ENCODE measurements around the gene IL1R2.
"Not testable (repeated sequence)": the region's sequence is repeated elsewhere in the genome, so short reads cannot be mapped to it uniquely, and the experiment has no call there.

Gene IL1R2

DNA sequence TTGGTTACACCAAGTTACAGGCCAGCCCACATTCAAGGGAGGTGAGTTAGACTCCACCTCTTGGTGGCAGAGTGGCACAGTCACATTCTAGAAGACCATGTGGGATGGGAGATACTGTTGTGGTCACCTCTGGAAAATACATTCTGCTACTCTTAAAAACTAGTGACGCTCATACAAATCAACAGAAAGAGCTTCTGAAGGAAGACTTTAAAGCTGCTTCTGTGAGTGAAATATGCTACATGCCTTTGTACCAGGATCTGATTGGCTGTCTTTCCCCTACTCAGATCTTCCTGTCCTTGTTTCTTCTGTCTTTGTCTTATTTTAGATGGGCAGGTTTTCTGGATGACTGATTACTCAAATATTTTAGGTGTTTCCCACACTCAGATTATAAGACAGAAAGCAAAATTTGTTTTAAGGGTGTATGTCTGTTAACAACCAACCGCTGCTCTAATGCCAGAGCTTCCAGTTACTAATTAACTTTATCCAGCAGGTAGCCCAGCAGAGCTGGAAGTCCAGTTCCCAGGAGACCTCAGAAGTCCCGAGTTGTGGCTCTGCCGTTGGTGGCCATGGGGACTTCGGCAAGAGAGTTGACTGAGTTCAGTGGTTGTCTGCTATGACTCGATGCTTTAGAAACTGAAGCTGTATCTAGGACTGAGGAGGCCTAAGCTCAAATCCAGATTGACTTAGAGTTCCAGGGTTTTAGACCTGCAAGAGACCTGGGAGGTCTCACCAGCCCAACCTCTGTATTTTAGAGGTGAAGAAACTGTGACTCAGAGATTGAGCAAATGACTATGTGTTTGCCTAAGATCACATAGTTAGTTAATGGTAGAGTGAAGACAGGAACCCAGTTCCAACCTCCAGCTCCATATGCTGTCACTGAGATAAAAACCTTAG is 7.4 kb downstream of the IL1R2 start:
- Mint-ChIP-seq H3K36me3 (no peaks in the 10 kb centered on the region), H3K27ac (no peak overlapping the region), H3K27me3 (peaks cover 1% of the 10 kb centered on the region), H3K9me3 (no peaks in the 10 kb centered on the region), H3K4me1 (no peaks in the 10 kb centered on the region), H3K4me3 (no peak overlapping the region)
- DNase-seq (ENCODE audit: low spot score in 2 of 2) (no peak), ATAC-seq (ENCODE audit: low read depth) (peak; percentile 31)

GRCh38 chr2:102000012-102000411 is 8.3 kb downstream of the IL1R2 start:
- DNase-seq (ENCODE audit: low spot score in 2 of 2) (no peak), ATAC-seq (ENCODE audit: low read depth) (no peak)
- H3K27ac Mint-ChIP-seq, result no peak overlapping the region
- no peaks in the 10 kb centered on the region for H3K36me3 Mint-ChIP-seq
- no peaks in the 10 kb centered on the region for H3K9me3 Mint-ChIP-seq
- no peaks in the 10 kb centered on the region for H3K4me1 Mint-ChIP-seq
- H3K27me3 Mint-ChIP-seq, result peaks cover 1% of the 10 kb centered on the region
- no peak overlapping the region for H3K4me3 Mint-ChIP-seq

DNA sequence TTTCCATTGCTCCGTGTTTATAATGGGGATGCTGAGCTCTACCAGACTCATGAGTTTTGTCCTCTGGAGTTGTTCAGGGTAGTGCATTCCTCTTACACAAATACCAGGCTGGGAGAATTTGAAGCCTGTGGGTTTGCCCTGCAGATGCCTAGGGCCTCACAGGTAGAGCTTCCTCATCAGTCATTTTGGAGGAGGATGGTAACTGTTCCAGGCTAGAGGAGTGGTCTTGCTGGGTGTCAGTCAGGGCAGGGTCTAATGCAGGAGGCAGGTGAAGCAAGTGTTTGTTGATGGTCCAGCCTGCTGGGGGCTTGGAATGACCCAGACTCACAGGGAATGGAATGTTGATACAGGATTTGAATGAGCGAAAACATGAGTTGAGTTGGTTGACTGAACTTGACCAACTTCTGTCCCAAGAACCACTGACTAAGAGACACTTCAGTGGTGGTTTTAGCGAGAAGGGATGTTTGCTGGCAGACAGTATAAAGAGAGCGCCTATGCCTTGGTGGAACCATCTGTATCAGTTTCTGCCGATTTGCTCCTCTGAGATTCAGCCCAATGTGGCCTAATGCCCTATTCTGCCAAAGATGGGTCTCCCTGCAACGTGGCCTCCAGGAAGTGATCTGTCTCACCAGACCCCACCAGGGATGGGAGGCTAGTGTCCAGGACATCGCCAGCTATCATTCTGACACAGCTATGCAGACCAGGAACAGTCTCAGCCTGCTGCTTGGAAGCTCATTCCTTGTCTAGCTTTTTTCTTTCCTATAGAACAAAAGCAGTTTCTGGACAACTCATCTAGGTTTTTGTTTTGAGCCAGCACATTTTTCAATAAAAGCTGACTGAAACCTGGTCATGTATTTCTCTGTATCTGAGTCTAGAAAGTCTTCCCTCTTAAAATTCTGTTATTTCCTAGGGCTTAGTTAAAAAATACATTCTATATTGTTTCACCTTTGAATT is 9.3 kb downstream of the IL1R2 start:
- ATAC-seq (ENCODE audit: low read depth) (no peak), DNase-seq (ENCODE audit: low spot score in 2 of 2) (no peak)
- Mint-ChIP-seq H3K9me3 (no peaks in the 10 kb centered on the region), H3K4me1 (peaks cover under 1% of the 10 kb centered on the region), H3K4me3 (no peak overlapping the region), H3K36me3 (no peaks in the 10 kb centered on the region), H3K27me3 (peaks cover 1% of the 10 kb centered on the region), H3K27ac (no peak overlapping the region)

DNA sequence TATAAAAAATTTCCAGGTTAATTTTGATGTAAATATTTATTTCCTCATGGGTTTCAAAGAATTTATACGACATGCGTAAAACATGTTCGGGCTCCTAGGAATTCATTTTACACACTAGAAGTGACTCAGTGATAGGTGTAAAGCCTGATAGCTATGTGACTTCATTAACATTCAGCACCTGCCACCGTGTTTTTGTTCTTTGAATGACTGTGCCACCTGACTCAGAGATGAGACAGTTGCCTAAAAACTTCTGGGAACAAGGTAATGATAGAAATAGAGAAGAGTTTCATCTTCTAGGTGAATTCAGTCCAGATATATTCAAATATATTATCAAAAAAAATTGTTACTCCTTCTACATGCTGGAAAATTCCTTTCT is 10.0 kb downstream of the IL1R2 start:
- ATAC-seq (ENCODE audit: low read depth) (no peak), DNase-seq (ENCODE audit: low spot score in 2 of 2) (no peak)
- peaks cover 1% of the 10 kb centered on the region for H3K27me3 Mint-ChIP-seq
- H3K9me3 Mint-ChIP-seq, result no peaks in the 10 kb centered on the region
- H3K4me1 Mint-ChIP-seq, result peaks cover 3% of the 10 kb centered on the region
- H3K27ac Mint-ChIP-seq, result no peak overlapping the region
- no peak overlapping the region for H3K4me3 Mint-ChIP-seq
- no peaks in the 10 kb centered on the region for H3K36me3 Mint-ChIP-seq

DNA sequence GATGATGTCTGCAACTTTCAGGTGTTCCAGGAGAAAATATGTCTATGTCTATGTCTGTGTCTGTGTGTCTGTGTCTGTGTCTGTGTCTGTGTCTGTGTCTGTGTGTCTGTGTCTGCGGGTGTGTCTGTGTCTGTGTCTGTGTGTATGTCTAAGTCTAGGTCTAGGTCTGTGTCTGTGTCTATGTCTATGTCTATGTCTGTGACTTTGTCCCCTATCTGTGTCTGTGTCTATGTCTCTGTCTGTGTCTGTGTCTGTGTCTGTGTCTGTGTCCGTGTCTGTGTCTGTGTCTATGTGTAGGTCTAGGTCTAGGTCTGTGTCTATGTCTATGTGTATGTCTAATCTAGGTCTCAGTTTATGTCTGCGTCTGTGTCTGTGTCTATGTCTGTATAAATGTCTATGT is 10.5 kb downstream of the IL1R2 start:
- Mint-ChIP-seq H3K27me3 (no peaks in the 10 kb centered on the region), H3K36me3 (no peaks in the 10 kb centered on the region), H3K9me3 (no peaks in the 10 kb centered on the region), H3K4me3 (no peak overlapping the region), H3K27ac (no peak overlapping the region), H3K4me1 (peaks cover 3% of the 10 kb centered on the region)
- no peak for ATAC-seq (ENCODE audit: low read depth)
- no peak for DNase-seq (ENCODE audit: low spot score in 2 of 2)

- not testable (repeated sequence) for H3K4me3 Mint-ChIP-seq; H3K27me3 Mint-ChIP-seq; H3K4me1 Mint-ChIP-seq; H3K36me3 Mint-ChIP-seq; H3K9me3 Mint-ChIP-seq; DNase-seq (ENCODE audit: low spot score in 2 of 2); ATAC-seq (ENCODE audit: low read depth); H3K27ac Mint-ChIP-seq
These were observed 11.1 kb downstream of the IL1R2 start for GRCh38 chr2:102002909-102003308.

GRCh38 chr2:102003696-102004095 is 11.9 kb downstream of the IL1R2 start:
- DNase-seq (ENCODE audit: low spot score in 2 of 2) (no peak), ATAC-seq (ENCODE audit: low read depth) (no peak)
- Mint-ChIP-seq H3K4me1 (peaks cover 3% of the 10 kb centered on the region), H3K27ac (no peak overlapping the region), H3K27me3 (no peaks in the 10 kb centered on the region), H3K36me3 (no peaks in the 10 kb centered on the region), H3K9me3 (no peaks in the 10 kb centered on the region), H3K4me3 (no peak overlapping the region)

- Mint-ChIP-seq H3K4me1 (peaks cover 3% of the 10 kb centered on the region), H3K36me3 (no peaks in the 10 kb centered on the region), H3K27me3 (no peaks in the 10 kb centered on the region), H3K9me3 (no peaks in the 10 kb centered on the region), H3K27ac (no peak overlapping the region), H3K4me3 (no peak overlapping the region)
- ATAC-seq (ENCODE audit: low read depth) (no peak), DNase-seq (ENCODE audit: low spot score in 2 of 2) (no peak)
These were observed 12.8 kb downstream of the IL1R2 start for GRCh38 chr2:102004581-102004980.

DNA sequence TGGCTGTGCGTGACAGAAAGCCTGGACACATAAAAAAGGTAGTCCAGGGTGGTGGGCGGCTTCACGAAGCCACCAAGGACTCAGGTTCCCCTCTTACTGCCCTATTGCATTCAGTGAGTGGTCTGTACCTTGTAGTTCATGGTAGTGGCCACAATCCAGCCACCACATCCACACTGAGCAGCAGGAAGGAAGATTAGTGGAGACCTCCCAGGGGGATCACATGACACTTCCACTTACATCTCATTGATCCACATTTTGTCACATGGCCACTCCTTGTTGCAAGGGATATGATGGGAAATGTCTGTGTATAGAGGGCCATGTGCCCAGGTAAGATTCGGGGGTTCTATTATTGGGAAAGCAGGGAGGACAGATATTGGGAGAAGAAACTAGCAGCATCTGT is 13.7 kb downstream of the IL1R2 start:
- no peak overlapping the region for H3K4me3 Mint-ChIP-seq
- peaks cover 3% of the 10 kb centered on the region for H3K27me3 Mint-ChIP-seq
- H3K4me1 Mint-ChIP-seq, result peaks cover 6% of the 10 kb centered on the region
- no peaks in the 10 kb centered on the region for H3K9me3 Mint-ChIP-seq
- H3K36me3 Mint-ChIP-seq, result no peaks in the 10 kb centered on the region
- no peak for DNase-seq (ENCODE audit: low spot score in 2 of 2)
- H3K27ac Mint-ChIP-seq, result no peak overlapping the region
- no peak for ATAC-seq (ENCODE audit: low read depth)

DNA sequence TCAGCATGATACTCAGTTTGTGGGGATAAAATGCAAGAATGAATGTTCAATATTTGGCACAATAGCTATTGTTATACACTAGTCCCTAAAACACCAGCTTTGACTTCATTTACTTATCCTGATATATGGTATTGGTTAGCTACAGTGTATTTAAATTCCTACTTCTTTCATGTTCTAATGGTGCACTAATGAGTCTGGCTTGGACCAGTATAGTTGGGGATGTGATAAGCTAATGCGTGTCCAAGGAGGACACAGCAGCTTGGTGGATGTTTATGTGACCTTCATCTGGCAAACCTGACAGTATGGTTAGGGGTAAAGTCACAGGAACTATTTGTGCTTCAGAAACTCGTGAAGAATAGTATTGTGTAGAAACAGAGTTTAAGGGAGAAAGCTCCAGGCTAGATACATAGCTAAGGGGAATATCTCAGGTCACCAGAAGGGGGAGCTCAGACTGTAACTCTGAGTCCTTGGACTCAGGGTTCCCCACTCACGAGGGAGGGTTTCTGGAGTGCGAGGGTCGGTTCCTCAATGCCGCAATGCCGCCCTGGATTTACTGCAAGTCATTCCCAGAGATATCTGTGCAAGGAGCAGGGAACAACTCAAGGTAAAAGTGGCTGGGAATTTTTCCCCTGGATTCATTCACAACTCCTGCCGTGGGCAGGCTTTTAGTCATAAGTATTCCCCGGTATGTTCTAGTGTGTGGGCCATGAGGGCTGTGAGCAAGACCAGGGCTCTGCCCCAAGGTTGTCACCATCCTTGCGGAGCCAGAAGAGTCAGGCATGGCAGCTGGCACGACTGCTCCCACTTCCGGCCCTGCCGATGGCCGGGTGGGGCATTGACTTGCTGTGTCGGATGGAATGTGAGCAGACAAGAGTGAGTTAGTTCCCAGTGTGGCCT is 14.5 kb downstream of the IL1R2 start:
- H3K36me3 Mint-ChIP-seq, result no peaks in the 10 kb centered on the region
- no peak for DNase-seq (ENCODE audit: low spot score in 2 of 2)
- peaks cover 11% of the 10 kb centered on the region for H3K4me1 Mint-ChIP-seq
- no peaks in the 10 kb centered on the region for H3K9me3 Mint-ChIP-seq
- H3K27ac Mint-ChIP-seq, result no peak overlapping the region
- ATAC-seq (ENCODE audit: low read depth), result peak; percentile 47
- peaks cover 3% of the 10 kb centered on the region for H3K27me3 Mint-ChIP-seq
- H3K4me3 Mint-ChIP-seq, result no peak overlapping the region

GRCh38 chr2:102006886-102007278 is 15.1 kb downstream of the IL1R2 start:
- H3K9me3 Mint-ChIP-seq, result no peaks in the 10 kb centered on the region
- H3K27ac Mint-ChIP-seq, result no peak overlapping the region
- ATAC-seq (ENCODE audit: low read depth) (no peak), DNase-seq (ENCODE audit: low spot score in 2 of 2) (no peak)
- no peaks in the 10 kb centered on the region for H3K36me3 Mint-ChIP-seq
- H3K27me3 Mint-ChIP-seq, result peaks cover 3% of the 10 kb centered on the region
- H3K4me1 Mint-ChIP-seq, result peaks cover 15% of the 10 kb centered on the region
- H3K4me3 Mint-ChIP-seq, result no peak overlapping the region

GRCh38 chr2:102008490-102008889 is 16.7 kb downstream of the IL1R2 start:
- Mint-ChIP-seq H3K27ac (no peak overlapping the region), H3K27me3 (peaks cover 3% of the 10 kb centered on the region), H3K4me1 (peaks cover 15% of the 10 kb centered on the region), H3K4me3 (no peak overlapping the region), H3K36me3 (no peaks in the 10 kb centered on the region), H3K9me3 (no peaks in the 10 kb centered on the region)
- no peak for ATAC-seq (ENCODE audit: low read depth)
- no peak for DNase-seq (ENCODE audit: low spot score in 2 of 2)

DNA sequence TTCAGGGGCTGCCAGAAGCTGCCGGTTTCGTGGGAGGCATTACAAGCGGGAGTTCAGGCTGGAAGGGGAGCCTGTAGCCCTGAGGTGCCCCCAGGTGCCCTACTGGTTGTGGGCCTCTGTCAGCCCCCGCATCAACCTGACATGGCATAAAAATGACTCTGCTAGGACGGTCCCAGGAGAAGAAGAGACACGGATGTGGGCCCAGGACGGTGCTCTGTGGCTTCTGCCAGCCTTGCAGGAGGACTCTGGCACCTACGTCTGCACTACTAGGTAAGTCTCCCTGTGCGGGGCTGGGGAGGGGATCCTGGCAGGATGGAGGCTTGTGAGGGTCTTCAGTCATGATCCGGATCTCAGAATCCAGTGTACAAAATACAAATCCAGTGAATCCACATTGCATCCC is 17.8 kb downstream of the IL1R2 start:
- H3K27ac Mint-ChIP-seq, result no peak overlapping the region
- peaks cover 15% of the 10 kb centered on the region for H3K4me1 Mint-ChIP-seq
- H3K36me3 Mint-ChIP-seq, result no peaks in the 10 kb centered on the region
- no peaks in the 10 kb centered on the region for H3K9me3 Mint-ChIP-seq
- ATAC-seq (ENCODE audit: low read depth) (no peak), DNase-seq (ENCODE audit: low spot score in 2 of 2) (no peak)
- no peak overlapping the region for H3K4me3 Mint-ChIP-seq
- H3K27me3 Mint-ChIP-seq, result peaks cover 3% of the 10 kb centered on the region

Data from memory B cell (primary cell).